Fibroblast of skin of scalp (primary cell): ENCODE data around the gene YIPF2.

Experiments
- DNase-seq: peaks from one replicate; pipeline ENCODE4 v3.0.0-alpha.2; 2013

YIPF2 gene

GRCh38 chr19:10936661-10937084 lies 8.2 kb upstream of the YIPF2 start:
- DNase-seq = peak; percentile 78

DNA sequence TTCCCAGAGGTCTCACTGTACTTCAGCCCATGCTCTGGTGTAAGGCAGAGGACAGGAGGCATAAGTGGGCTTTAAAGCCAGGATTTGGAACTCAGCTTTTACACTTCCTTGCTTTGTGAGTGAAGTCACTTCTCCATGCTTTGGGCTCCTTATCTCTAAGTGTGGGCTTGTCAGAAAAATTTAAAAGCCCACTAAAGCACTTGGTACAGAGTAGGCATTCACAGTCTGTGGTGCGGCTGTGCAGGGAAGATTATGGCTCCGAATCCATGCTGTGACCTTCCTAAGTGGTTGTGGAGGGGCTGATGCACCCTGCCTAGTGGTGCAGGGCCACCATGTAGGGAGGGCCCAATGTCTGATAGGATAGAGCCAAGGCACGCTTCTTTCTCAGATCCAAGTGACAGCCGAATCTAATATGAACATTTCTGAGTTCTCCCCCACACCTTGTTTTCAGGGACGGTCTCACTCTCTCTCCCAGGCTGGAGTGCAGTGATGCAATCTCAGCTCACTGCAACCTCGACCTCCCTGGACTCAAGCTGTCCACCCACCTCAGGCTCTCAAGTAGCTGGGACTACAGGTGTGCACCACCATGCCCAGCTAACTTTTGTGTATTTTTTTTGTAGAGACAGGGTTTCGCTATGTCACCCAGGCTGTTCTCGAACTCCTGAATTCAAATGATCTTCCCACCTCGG lies 7.1 kb upstream of the YIPF2 start:
- no peak for DNase-seq

DNA sequence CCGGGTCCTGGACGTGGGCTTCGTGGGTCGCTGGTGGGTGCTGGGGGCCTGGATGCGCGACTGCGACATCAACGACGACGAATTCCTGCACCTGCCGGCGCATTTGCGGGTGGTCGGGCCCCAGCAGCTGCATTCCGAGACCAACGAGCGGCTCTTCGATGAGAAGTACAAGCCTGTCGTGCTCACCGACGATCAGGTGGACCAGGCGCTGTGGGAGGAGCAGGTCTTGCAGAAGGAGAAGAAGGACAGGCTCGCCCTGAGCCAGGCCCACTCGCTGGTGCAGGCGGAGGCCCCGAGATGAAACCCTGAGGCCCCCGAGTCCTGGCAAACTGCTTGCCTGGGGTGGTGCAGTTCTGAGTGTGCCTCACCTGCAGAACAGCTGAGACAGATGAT lies 959 bp upstream of the YIPF2 start:
- no peak for DNase-seq

DNA sequence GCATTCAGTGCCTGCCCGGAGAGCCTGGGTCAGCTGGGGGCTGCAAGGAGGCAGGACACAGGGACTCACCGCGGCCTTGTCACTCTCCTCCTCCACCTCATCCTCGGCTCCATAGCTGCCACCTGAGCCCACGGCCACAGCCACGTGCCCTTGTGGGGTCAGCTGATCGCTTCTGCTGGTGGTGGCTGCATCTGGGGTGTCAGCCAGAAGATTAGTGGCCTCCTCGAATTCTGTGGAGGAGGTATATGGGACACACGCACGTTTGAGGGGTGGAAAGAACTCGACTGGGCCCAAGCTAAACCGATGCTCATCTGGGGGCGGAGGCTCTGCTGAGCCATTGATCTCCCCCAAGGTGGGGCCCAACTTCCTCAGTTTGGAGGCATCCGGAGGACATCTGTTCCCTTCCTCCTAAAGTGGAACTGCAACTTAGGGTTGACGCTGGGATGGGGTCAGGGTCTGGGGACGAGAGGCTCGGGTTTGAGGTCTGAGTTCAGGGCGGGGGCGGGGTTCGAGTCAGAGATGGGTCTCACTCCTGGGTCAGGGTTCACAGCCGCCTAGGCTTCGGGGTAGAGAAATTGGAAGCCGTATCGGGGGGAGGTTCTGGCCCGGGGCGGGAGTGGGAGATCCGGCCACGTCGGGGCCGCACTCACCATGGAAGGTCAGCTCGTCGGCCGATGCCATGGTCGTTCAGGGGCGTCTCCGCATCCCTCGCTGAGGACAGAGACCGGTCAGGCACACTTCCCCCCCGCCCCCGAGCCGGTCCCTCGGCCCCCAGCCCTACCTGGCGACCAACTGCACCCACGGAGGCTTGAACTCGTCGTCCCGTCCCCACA lies 493 bp downstream of the YIPF2 start:
- no peak for DNase-seq

DNA sequence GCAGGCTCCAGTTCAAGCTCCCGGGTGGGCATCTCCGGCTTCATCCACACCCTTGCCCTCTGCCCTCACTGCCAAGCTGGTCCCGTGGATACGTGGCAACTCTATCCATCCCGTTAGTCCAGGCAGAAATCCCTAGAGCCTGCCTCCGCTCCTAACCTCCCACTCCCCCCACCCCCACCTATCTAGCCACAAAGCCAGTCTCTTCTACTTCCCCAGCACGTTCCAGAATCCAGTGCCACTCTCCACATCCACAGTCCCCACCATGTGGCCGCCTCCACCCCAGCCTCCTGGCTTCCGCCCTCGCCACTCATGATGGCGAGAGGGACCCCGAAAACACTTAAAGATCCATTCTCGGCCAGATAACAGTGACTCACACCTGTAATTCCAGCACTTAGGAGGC lies 3.8 kb downstream of the YIPF2 start:
- DNase-seq = no peak

GRCh38 chr19:10923260-10924112 lies 5.0 kb downstream of the YIPF2 start:
- DNase-seq = no peak

DNA sequence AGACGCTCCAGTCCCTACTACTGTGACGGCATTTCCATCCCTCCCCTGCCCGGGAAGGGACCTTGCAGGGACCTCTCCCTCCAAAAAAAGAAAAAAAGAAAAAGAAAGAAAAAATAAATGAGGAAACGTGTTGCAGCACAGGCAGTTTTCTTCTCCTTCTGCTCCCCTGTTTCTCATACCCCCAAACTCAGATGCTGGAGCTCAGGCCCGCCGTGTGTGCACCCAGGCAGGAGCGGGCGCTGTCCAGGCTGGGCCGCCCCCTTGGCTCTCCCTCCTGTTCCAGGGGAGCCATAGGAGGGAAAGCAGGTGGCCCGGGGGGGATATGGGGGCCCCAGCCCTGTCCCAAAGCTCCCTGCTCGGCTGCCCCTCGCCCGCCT lies 5.8 kb downstream of the YIPF2 start:
- no peak for DNase-seq

DNA sequence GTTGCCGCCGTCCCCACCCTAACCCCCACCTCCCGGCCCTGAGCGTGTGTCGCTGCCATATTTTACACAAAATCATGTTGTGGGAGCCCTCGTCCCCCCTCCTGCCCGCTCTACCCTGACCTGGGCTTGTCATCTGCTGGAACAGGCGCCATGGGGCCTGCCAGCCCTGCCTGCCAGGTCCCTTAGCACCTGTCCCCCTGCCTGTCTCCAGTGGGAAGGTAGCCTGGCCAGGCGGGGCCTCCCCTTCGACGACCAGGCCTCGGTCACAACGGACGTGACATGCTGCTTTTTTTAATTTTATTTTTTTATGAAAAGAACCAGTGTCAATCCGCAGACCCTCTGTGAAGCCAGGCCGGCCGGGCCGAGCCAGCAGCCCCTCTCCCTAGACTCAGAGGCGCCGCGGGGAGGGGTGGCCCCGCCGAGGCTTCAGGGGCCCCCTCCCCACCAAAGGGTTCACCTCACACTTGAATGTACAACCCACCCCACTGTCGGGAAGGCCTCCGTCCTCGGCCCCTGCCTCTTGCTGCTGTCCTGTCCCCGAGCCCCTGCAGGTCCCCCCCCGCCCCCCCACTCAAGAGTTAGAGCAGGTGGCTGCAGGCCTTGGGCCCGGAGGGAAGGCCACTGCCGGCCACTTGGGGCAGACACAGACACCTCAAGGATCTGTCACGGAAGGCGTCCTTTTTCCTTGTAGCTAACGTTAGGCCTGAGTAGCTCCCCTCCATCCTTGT lies 6.4 kb downstream of the YIPF2 start:
- DNase-seq = no peak

GRCh38 chr19:10921199-10921909 lies 7.1 kb downstream of the YIPF2 start:
- no peak for DNase-seq

DNA sequence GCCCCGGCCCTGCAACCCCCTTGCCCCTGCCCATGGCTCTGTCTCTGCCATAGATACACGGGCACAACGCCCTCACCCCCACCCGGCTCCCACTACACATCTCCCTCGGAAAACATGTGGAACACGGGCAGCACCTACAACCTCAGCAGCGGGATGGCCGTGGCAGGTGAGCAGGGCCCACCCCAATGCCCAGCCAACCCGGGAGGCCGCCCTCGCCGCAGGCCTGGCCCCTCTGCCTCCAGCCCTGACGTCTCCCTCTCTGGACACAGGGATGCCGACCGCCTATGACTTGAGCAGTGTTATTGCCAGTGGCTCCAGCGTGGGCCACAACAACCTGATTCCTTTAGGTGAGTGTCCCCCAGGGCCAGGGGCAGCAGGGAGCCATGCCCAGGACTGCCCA lies 7.7 kb downstream of the YIPF2 start:
- DNase-seq = no peak

GRCh38 chr19:10920288-10920655 lies 8.2 kb downstream of the YIPF2 start:
- no peak for DNase-seq

DNA sequence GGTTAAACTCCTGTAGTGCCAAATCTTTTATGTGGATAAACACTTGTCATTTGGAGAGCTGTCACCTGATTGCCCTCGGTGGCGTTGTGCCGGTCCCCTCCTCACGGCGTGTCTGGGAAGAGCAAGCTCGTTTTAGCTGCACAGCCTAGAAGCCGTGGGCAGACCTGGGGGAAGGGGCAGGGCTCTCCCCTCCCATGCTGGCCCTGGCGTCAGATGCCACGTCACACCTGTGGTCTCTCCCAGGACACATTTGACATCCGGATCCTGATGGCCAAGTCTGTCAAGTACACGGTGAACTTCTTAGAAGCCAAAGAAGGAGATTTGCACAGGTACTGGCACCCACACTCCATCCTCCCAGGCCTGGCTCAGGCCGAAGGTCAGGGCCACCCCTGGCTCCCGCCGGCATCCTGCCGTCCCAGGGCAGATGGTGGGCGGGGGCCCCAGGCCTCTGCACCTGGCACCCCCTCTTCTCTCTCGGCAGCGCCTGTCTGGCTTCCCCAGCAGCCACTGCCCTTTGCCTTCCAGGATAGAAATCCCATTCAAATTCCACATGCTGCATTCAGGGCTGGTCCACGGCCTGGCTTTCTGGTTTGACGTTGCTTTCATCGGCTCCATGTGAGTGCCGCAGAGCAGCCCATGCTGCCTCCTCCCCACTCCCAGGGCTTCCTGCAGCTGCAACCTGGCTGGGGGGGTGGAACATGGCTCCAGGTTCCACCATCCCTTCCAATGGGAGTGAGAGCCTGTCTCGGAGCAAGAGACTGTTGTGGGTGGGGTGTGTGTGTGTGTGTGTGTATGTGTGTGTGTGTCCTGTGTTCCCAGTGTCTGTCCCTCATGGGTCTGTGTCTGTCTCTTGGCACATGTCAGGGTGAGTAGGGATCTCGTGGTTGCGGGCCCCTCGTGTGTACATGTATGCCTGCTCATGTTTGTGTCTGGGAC lies 8.8 kb downstream of the YIPF2 start:
- no peak for DNase-seq

DNA sequence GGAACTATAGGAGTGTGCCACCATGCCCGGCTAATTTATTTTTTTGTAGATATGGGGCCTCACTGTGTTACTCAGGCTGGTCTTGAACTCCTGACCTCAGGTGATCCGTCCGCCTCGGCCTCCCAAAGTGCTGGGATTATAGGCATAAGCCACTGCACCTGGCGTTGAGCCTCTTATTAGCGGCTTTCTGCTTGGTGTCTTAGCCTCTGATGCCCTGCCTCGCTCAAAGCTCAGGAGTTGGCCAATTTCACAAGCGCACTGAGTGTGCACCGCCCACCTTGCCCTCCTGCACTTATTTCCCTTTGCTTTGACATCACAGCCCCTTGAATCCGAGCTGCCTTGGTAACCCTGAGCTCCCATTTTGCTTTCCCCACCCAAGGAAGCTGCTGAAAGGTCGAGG lies 10.1 kb downstream of the YIPF2 start:
- no peak for DNase-seq

GRCh38 chr19:10916602-10917001 lies 11.8 kb downstream of the YIPF2 start:
- no peak for DNase-seq

- peak; percentile 70 for DNase-seq
These were observed 13.0 kb downstream of the YIPF2 start for GRCh38 chr19:10915130-10916091.

GRCh38 chr19:10913716-10914340 lies 14.6 kb downstream of the YIPF2 start:
- DNase-seq = no peak

- no peak for DNase-seq
These were observed 15.8 kb downstream of the YIPF2 start for GRCh38 chr19:10912619-10913018.

GRCh38 chr19:10911579-10912363 lies 16.7 kb downstream of the YIPF2 start:
- no peak for DNase-seq
